Measurements from ENCODE around the gene SRBD1. TPM values are rescaled to one million over a fixed set of nuclear protein-coding genes. Genes with fewer than 3 reads are reported as not detected.

SRBD1 gene
- total and polyA plus RNA-seq, 8 donors = 13.4 to 20.0 (median 17.6) TPM

DNA sequence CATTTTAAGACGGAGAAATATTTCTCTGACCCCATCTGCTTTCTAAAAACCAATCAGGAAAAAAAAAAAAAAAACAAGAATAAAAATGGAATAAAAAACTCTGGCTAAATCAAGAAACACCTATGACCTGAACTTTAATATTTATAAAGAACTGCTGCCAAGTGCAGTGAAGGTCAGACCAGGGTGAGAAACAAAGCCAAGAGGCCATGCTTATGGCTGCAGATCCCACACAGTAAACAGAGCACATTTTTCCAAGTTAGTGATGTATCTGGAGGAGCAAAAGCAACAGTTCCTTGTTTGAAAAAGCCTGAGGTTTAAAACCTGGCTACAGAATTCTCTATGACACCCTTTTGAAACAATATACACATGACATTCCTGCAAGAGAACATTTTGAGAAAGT, 242.3 kb downstream of the SRBD1 start:
- no peaks in the 10 kb centered on the region for H3K4me1 ChIP-seq
- DNase-seq (no peak), ATAC-seq (no peak)
- H3K27ac ChIP-seq = no peak overlapping the region
- no peaks in the 10 kb centered on the region for H3K9me3 ChIP-seq
- H3K36me3 ChIP-seq = no peaks in the 10 kb centered on the region
- intact Hi-C loops (cut with DNase I) = no loop called here
- H3K4me3 ChIP-seq = no peak overlapping the region
- no peaks in the 10 kb centered on the region for H3K27me3 ChIP-seq
- TF ChIP-seq, protein P1, sequence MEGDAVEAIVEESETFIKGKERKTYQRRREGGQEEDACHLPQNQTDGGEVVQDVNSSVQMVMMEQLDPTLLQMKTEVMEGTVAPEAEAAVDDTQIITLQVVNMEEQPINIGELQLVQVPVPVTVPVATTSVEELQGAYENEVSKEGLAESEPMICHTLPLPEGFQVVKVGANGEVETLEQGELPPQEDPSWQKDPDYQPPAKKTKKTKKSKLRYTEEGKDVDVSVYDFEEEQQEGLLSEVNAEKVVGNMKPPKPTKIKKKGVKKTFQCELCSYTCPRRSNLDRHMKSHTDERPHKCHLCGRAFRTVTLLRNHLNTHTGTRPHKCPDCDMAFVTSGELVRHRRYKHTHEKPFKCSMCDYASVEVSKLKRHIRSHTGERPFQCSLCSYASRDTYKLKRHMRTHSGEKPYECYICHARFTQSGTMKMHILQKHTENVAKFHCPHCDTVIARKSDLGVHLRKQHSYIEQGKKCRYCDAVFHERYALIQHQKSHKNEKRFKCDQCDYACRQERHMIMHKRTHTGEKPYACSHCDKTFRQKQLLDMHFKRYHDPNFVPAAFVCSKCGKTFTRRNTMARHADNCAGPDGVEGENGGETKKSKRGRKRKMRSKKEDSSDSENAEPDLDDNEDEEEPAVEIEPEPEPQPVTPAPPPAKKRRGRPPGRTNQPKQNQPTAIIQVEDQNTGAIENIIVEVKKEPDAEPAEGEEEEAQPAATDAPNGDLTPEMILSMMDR (IDR thresholded peaks at IDR 0.05) = no peak

DNA sequence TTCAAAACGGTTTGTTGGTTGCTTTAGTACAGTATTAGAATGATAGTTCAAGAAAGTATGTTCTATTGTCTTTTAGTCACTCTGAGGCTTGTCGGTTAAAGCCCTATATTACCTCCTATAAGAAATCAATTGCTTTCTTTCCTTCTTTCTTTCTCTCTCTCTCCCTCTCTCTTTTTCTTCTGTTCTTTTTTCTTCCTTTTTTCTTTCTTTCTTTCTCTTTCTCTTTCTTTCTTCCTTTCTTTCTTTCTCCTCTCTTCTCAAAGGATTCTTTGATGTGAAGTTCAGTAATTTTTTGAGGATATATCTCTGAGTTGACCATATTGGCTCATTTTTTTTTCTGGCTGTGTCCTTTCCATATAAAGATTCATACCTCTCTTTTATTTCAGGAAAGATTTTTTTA, 249.4 kb downstream of the SRBD1 start:
- H3K27me3 ChIP-seq = no peaks in the 10 kb centered on the region
- no peak overlapping the region for H3K27ac ChIP-seq
- ATAC-seq = no peak
- no peaks in the 10 kb centered on the region for H3K9me3 ChIP-seq
- H3K4me3 ChIP-seq = no peak overlapping the region
- H3K4me1 ChIP-seq = no peaks in the 10 kb centered on the region
- intact Hi-C loops (cut with DNase I) = no loop called here
- no peak for DNase-seq
- TF ChIP-seq, protein P1 (IDR thresholded peaks at IDR 0.05) = no peak
- no peaks in the 10 kb centered on the region for H3K36me3 ChIP-seq

DNA sequence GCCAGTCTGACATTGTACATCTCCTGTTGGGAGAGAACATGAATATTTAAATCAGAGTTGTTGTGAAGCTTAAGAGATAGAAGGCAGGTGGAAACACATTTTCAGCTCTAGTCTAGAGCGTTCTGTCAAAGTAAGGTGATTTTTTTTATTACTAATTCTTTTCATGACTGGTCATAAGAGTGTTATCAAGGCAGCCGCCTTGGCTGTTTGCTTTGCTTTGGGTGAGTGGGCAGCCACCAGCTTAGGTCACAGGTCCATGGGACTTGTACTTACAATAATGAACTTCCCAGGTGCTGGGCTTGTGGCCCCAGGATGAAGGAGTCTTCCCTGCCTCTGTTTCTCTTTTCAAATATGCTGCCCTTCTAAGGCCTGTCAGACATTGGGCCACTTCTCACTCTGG, 256.3 kb downstream of the SRBD1 start:
- TF ChIP-seq, protein P1 (IDR thresholded peaks at IDR 0.05) = no peak
- DNase-seq = no peak
- intact Hi-C loops (cut with DNase I) = no loop called here
- no peak for ATAC-seq
- Histone ChIP-seq H3K36me3 (no peaks in the 10 kb centered on the region), H3K9me3 (no peaks in the 10 kb centered on the region), H3K4me1 (no peaks in the 10 kb centered on the region), H3K27me3 (no peaks in the 10 kb centered on the region), H3K27ac (no peak overlapping the region), H3K4me3 (no peak overlapping the region)

DNA sequence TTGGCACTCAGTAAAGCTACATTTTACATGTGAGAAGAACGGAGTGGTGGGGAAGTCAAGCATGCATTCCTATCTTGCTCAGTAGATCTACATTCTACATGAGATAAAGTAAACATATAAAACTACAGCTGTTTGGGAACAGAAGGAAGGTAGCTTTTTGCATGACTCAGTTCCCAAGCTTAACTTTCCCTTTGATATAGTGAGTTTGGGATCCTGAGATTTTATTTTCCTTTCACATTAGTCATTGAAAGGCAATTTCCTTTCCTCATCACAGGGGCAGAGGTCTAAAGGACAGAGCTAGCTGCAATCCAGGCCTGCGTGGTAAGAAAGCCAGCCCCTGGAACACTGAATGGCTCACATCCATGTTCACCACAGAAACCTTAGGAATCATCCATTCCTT, 257.2 kb downstream of the SRBD1 start:
- H3K27me3 ChIP-seq = no peaks in the 10 kb centered on the region
- no peaks in the 10 kb centered on the region for H3K36me3 ChIP-seq
- no peak overlapping the region for H3K27ac ChIP-seq
- no peak for DNase-seq
- no peaks in the 10 kb centered on the region for H3K4me1 ChIP-seq
- H3K9me3 ChIP-seq = no peaks in the 10 kb centered on the region
- no peak overlapping the region for H3K4me3 ChIP-seq
- ATAC-seq = no peak
- TF ChIP-seq, protein P1 (IDR thresholded peaks at IDR 0.05) = no peak
- intact Hi-C loops (cut with DNase I) = no loop called here

DNA sequence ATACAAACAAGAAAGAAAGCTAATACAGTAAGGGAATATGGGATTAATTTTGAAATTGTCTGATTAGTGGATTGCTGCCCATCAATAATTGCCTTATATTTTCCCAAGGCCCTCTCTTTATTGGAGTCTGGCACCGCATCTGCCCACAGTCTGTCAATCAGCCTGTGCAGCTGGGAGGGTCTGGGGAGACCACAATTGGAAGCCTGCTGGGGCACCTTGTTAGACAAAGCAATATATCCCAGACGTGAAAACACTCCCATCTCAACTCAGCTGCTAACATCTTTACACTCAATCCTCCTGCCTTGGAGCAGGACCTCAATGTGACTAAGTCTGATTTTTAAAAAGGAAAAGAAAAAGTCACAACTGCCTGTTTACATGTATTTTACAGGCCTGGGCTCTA, 258.6 kb downstream of the SRBD1 start:
- Histone ChIP-seq H3K27me3 (no peaks in the 10 kb centered on the region), H3K4me1 (no peaks in the 10 kb centered on the region), H3K9me3 (no peaks in the 10 kb centered on the region), H3K36me3 (no peaks in the 10 kb centered on the region), H3K27ac (no peak overlapping the region), H3K4me3 (no peak overlapping the region)
- intact Hi-C loops (cut with DNase I) = no loop called here
- no peak for ATAC-seq
- TF ChIP-seq, protein P1 (IDR thresholded peaks at IDR 0.05) = no peak
- no peak for DNase-seq

Data from left lung (tissue), 10 donors.